DOHH2 (cell line): Measurements from ENCODE around the gene NAIF1.

ENCODE experiments used
- H3F3A ChIP-seq: fragments of 200-600 bp; sonication (generic), shearing (Covaris generic); 2 replicates; pipeline ENCODE4 v1.6.0; 2016; ENCODE audit warnings: antibody characterized with exemption, mild to moderate bottlenecking; ENCODE audit not compliant: control insufficient read depth, insufficient read depth
- H3K27ac ChIP-seq: fragments of 200-600 bp; sonication (generic); 2 replicates; pipeline ENCODE4 v1.5.1; 2014; ENCODE audit warnings: low read depth, mild to moderate bottlenecking, low read length, moderate library complexity
- H3K27me3 ChIP-seq: fragments of 200-600 bp; sonication (generic); 2 replicates; pipeline ENCODE4 v1.6.1; 2014; ENCODE audit warnings: mild to moderate bottlenecking, low read length, mixed read lengths; ENCODE audit not compliant: control insufficient read depth
- H3K36me3 ChIP-seq: fragments of 200-600 bp; sonication (generic); 2 replicates; pipeline ENCODE4 v1.6.1; 2014; ENCODE audit warnings: mild to moderate bottlenecking, low read length, moderate library complexity, mixed read lengths; ENCODE audit not compliant: control insufficient read depth
- H3K4me1 ChIP-seq: fragments of 200-600 bp; sonication (generic); 2 replicates; pipeline ENCODE4 v1.6.1; 2014; ENCODE audit warnings: mild to moderate bottlenecking, low read length, mixed read lengths; ENCODE audit not compliant: control insufficient read depth
- H3K4me2 ChIP-seq: fragments of 200-600 bp; sonication (generic); 2 replicates; pipeline ENCODE4 v1.6.0; 2014; ENCODE audit warnings: mild to moderate bottlenecking, low read length, moderate library complexity
- H3K4me3 ChIP-seq: fragments of 200-600 bp; sonication (generic); 2 replicates; pipeline ENCODE4 v1.5.1; 2014; ENCODE audit warnings: mild to moderate bottlenecking, low read length, mixed read lengths
- H3K79me2 ChIP-seq: fragments of 200-600 bp; sonication (generic); 2 replicates; pipeline ENCODE4 v1.6.1; 2014; ENCODE audit warnings: mild to moderate bottlenecking, low read length, mixed read lengths; ENCODE audit not compliant: control insufficient read depth
- H3K9me2 ChIP-seq: fragments of 200-600 bp; sonication (generic); replicated peaks from 2 replicates; pipeline ENCODE4 v1.6.1; 2014; ENCODE audit warnings: mild to moderate bottlenecking, low read length, mixed read lengths; ENCODE audit not compliant: control insufficient read depth
- H3K9me3 ChIP-seq: fragments of 200-600 bp; sonication (generic); 2 replicates; pipeline ENCODE4 v1.6.1; 2014; ENCODE audit warnings: antibody characterized with exemption, low read length, mixed read lengths; ENCODE audit not compliant: control insufficient read depth, insufficient read depth
- H4K20me1 ChIP-seq: fragments of 200-600 bp; sonication (generic); 2 replicates; pipeline ENCODE4 v1.6.0; 2014; ENCODE audit warnings: low read depth, mild to moderate bottlenecking, antibody characterized with exemption, low read length, moderate library complexity; ENCODE audit not compliant: control insufficient read depth, insufficient read depth
- EZH2phosphoT487 ChIP-seq: fragments of 200-600 bp; sonication (generic); IDR thresholded peaks from 2 replicates; pipeline ENCODE4 v1.6.1; 2017; ENCODE audit warnings: borderline replicate concordance, mild to moderate bottlenecking, antibody characterized with exemption, low read length, moderate library complexity, mixed read lengths
- TF ChIP-seq, protein P1 (sequence below): fragments of 200-600 bp; sonication (generic); IDR thresholded peaks from one replicate; pipeline ENCODE4 v1.5.1; 2014; ENCODE audit warnings: antibody characterized with exemption, mild to moderate bottlenecking, low read depth, low read length; ENCODE audit not compliant: poor library complexity, severe bottlenecking

NAIF1 gene

DNA sequence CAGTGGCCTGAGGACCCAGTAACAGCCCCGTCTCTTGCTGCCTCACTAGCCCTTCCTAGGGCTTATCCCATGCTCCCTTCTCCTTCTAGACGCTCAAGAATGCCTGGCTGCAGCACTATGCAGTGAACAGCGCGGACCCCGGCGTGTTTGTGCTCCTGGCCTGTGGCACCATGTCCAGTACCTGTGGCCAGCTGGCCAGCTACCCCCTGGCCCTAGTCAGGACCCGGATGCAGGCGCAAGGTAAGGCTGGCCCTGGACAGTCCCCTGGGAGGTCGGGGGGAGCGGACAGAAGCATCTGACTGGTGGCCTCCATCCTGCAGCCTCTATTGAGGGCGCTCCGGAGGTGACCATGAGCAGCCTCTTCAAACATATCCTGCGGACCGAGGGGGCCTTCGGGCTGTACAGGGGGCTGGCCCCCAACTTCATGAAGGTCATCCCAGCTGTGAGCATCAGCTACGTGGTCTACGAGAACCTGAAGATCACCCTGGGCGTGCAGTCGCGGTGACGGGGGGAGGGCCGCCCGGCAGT is 39.9 kb upstream of the NAIF1 start:
- TF ChIP-seq, protein P1, sequence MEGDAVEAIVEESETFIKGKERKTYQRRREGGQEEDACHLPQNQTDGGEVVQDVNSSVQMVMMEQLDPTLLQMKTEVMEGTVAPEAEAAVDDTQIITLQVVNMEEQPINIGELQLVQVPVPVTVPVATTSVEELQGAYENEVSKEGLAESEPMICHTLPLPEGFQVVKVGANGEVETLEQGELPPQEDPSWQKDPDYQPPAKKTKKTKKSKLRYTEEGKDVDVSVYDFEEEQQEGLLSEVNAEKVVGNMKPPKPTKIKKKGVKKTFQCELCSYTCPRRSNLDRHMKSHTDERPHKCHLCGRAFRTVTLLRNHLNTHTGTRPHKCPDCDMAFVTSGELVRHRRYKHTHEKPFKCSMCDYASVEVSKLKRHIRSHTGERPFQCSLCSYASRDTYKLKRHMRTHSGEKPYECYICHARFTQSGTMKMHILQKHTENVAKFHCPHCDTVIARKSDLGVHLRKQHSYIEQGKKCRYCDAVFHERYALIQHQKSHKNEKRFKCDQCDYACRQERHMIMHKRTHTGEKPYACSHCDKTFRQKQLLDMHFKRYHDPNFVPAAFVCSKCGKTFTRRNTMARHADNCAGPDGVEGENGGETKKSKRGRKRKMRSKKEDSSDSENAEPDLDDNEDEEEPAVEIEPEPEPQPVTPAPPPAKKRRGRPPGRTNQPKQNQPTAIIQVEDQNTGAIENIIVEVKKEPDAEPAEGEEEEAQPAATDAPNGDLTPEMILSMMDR, result no peak
- H3K36me3 ChIP-seq, result peaks cover 67% of the 10 kb centered on the region
- H3K79me2 ChIP-seq, result no peaks in the 10 kb centered on the region
- H3K4me3 ChIP-seq, result no peak overlapping the region
- no peaks in the 10 kb centered on the region for H3K4me1 ChIP-seq
- H3K27ac ChIP-seq, result no peak overlapping the region
- no peaks in the 10 kb centered on the region for H3K9me3 ChIP-seq
- H3F3A ChIP-seq, result 0 out of 2 replicates have a peak, but pooled peaks cover 3% of the 10 kb centered on the region
- H3K9me2 ChIP-seq, result no peaks in the 10 kb centered on the region
- H3K27me3 ChIP-seq, result no peaks in the 10 kb centered on the region
- H4K20me1 ChIP-seq, result no peaks in the 10 kb centered on the region
- H3K4me2 ChIP-seq, result no peak overlapping the region

DNA sequence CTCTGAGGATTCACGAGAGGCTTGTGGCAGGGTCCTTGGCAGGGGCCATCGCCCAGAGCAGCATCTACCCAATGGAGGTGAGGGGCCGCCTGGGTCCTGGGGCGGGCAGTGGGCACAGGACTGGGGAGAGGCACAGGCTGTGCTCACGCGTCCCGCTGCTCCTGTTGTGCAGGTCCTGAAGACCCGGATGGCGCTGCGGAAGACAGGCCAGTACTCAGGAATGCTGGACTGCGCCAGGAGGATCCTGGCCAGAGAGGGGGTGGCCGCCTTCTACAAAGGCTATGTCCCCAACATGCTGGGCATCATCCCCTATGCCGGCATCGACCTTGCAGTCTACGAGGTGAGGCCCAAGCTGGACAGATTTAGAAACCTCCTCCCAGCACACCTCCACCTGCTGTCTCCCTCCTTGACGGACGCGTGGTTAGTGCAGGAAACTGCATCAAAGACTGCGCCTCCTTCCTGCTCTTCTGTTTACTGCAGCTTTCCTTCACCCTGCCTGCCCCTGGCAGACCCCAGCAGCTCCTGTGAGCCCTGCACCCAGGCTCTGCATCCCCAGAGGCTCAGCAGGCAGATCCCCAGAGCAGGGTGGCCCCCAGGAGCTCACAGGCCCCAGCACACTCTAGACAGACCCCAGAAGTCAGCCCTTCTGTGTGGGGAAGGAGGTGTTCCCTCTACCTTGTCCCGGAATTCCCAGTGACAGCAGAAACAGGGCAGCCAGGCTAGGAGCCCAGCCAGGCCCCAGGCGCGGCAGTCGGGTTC is 39.2 kb upstream of the NAIF1 start:
- H3K27me3 ChIP-seq, result no peaks in the 10 kb centered on the region
- no peaks in the 10 kb centered on the region for H3K9me3 ChIP-seq
- no peaks in the 10 kb centered on the region for H4K20me1 ChIP-seq
- 0 out of 2 replicates have a peak, but pooled peaks cover 3% of the 10 kb centered on the region for H3F3A ChIP-seq
- no peak overlapping the region for H3K4me2 ChIP-seq
- H3K79me2 ChIP-seq, result no peaks in the 10 kb centered on the region
- no peak overlapping the region for H3K27ac ChIP-seq
- peaks cover 68% of the 10 kb centered on the region for H3K36me3 ChIP-seq
- no peaks in the 10 kb centered on the region for H3K4me1 ChIP-seq
- no peak for TF ChIP-seq EZH2phosphoT487
- TF ChIP-seq, protein P1, result no peak
- H3K4me3 ChIP-seq, result no peak overlapping the region
- H3K9me2 ChIP-seq, result no peaks in the 10 kb centered on the region

- H3K36me3 ChIP-seq, result peaks cover 69% of the 10 kb centered on the region
- H3K27me3 ChIP-seq, result no peaks in the 10 kb centered on the region
- H4K20me1 ChIP-seq, result no peaks in the 10 kb centered on the region
- no peak overlapping the region for H3K4me2 ChIP-seq
- H3K27ac ChIP-seq, result no peak overlapping the region
- H3K9me3 ChIP-seq, result no peaks in the 10 kb centered on the region
- 0 out of 2 replicates have a peak, but pooled peaks cover 3% of the 10 kb centered on the region for H3F3A ChIP-seq
- no peaks in the 10 kb centered on the region for H3K9me2 ChIP-seq
- TF ChIP-seq, protein P1, result no peak
- no peak for TF ChIP-seq EZH2phosphoT487
- no peak overlapping the region for H3K4me3 ChIP-seq
- no peaks in the 10 kb centered on the region for H3K4me1 ChIP-seq
- no peaks in the 10 kb centered on the region for H3K79me2 ChIP-seq
Measured at GRCh38 chr9:128105538-128106175, 38.5 kb upstream of the NAIF1 start.
